AG08395 (cell line): Measurements from ENCODE around the gene ZNF668.
"Not testable (repeated sequence)": the region's sequence is repeated elsewhere in the genome, so short reads cannot be mapped to it uniquely, and the experiment has no call there.

Experiments used
- DNase-seq: peaks from one replicate; pipeline ENCODE4 v3.0.0; 2012; ENCODE audit warnings: mixed read lengths, low spot score

The ZNF668 gene

GRCh38 chr16:31013292-31013691 lies 60.7 kb downstream of the ZNF668 start:
- DNase-seq = not testable (repeated sequence)

- not testable (repeated sequence) for DNase-seq
Observed at GRCh38 chr16:31011815-31012214, 62.2 kb downstream of the ZNF668 start.
